Smooth muscle cell (in vitro differentiated cells): ENCODE results near the gene GALNT15. TPM values are rescaled to one million over a fixed set of nuclear protein-coding genes. Genes with fewer than 3 reads are reported as not detected.

Source experiments
- DNase-seq: peaks from one replicate; lab custom pipeline; 2025; ENCODE audit not compliant: unreplicated experiment; lab: John Stamatoyannopoulos, UW
- H2AFZ ChIP-seq: fragments of 200-600 bp; sonication (generic); 2 replicates; pipeline ENCODE4 v1.6.0; 2016; ENCODE audit warnings: antibody characterized with exemption, low read depth, mild to moderate bottlenecking
- H3F3A ChIP-seq: fragments of 200-600 bp; sonication (generic); 2 replicates; pipeline ENCODE4 v1.6.0; 2017; ENCODE audit warnings: antibody characterized with exemption, low read depth
- H3K27ac ChIP-seq: fragments of 200-600 bp; sonication (generic); 2 replicates; pipeline ENCODE4 v1.5.1; 2016; ENCODE audit warnings: low read depth, mild to moderate bottlenecking
- H3K27me3 ChIP-seq: fragments of 200-600 bp; sonication (generic); 2 replicates; pipeline ENCODE4 v1.6.1; 2016; ENCODE audit warnings: low read depth, mild to moderate bottlenecking
- H3K36me3 ChIP-seq: fragments of 200-600 bp; sonication (generic); 2 replicates; pipeline ENCODE4 v1.5.1; 2016; ENCODE audit warnings: low read depth
- H3K4me1 ChIP-seq: fragments of 200-600 bp; sonication (generic); 2 replicates; pipeline ENCODE4 v1.5.1; 2016; ENCODE audit warnings: low read depth
- H3K4me2 ChIP-seq: fragments of 200-600 bp; sonication (generic); 2 replicates; pipeline ENCODE4 v1.6.0; 2016; ENCODE audit warnings: mild to moderate bottlenecking
- H3K4me3 ChIP-seq: fragments of 200-600 bp; sonication (generic); 2 replicates; pipeline ENCODE4 v1.5.1; 2016; ENCODE audit warnings: mild to moderate bottlenecking
- H3K79me2 ChIP-seq: fragments of 200-600 bp; sonication (generic); 2 replicates; pipeline ENCODE4 v1.6.0; 2016; ENCODE audit warnings: low read depth, mild to moderate bottlenecking
- H3K9ac ChIP-seq: fragments of 200-600 bp; sonication (generic); 2 replicates; pipeline ENCODE4 v1.6.0; 2016; ENCODE audit warnings: low read depth
- H3K9me3 ChIP-seq: fragments of 200-600 bp; sonication (generic); replicated peaks from 2 replicates; pipeline ENCODE4 v1.5.1; 2016; ENCODE audit warnings: low read depth
- H4K20me1 ChIP-seq: fragments of 200-600 bp; sonication (generic); 2 replicates; pipeline ENCODE4 v1.6.0; 2016; ENCODE audit warnings: low read depth
- CTCF ChIP-seq: fragments of 200-600 bp; sonication (generic); IDR thresholded peaks from 2 replicates; pipeline ENCODE4 v1.5.1; 2017; ENCODE audit warnings: borderline replicate concordance, mild to moderate bottlenecking, antibody characterized with exemption; ENCODE audit not compliant: insufficient read depth, poor library complexity, severe bottlenecking
- WGBS: methylation state at CpG from one replicate; pipeline ENCODE4 v1.1.7; 2016; ENCODE audit warnings: low lambda C conversion rate; 5-methylcytosine and 5-hydroxymethylcytosine counted together
- polyA plus RNA-seq: library from polyadenylated mRNA; unstranded; fragments of >200 nt; fragmentation: Nextera tagmentation; extraction: Ambion mirVana; gene quantifications from 2 replicates; pipeline ENCODE4 v1.2.1, GENCODE V29; 2016
- total RNA-seq: library from RNA; depleted of rRNA; stranded (reverse); fragments of >200 nt; gene quantifications from 2 replicates; pipeline ENCODE4 v1.2.3, GENCODE V29; 2014

Gene GALNT15
- total and polyA plus RNA-seq, 2 experiments from 2014 or later: 0.45 to 1.3 TPM

GRCh38 chr3:16186086-16186485, 11.6 kb downstream of the GALNT15 start:
- H2AFZ ChIP-seq: no peak overlapping the region
- WGBS: 63% methylated on average over 1 of the region's 1 CpG
- no peak for TF ChIP-seq CTCF

GRCh38 chr3:16186565-16186964, 12.1 kb downstream of the GALNT15 start:
- no peaks in the 10 kb centered on the region for H3K4me1 ChIP-seq
- H3K27ac ChIP-seq: no peak overlapping the region
- no peaks in the 10 kb centered on the region for H3K79me2 ChIP-seq
- H3K9ac ChIP-seq: no peak overlapping the region
- no peak for DNase-seq
- H2AFZ ChIP-seq: no peak overlapping the region
- H3F3A ChIP-seq: no peaks in the 10 kb centered on the region
- TF ChIP-seq CTCF: no peak
- H3K36me3 ChIP-seq: no peaks in the 10 kb centered on the region
- H3K4me2 ChIP-seq: no peak overlapping the region
- H3K4me3 ChIP-seq: no peak overlapping the region
- no peaks in the 10 kb centered on the region for H3K27me3 ChIP-seq
- H4K20me1 ChIP-seq: no peaks in the 10 kb centered on the region
- WGBS: 88% methylated on average over 3 of the region's 3 CpGs
- no peaks in the 10 kb centered on the region for H3K9me3 ChIP-seq

More at GRCh38 chr3:16186086-16186485, 11.6 kb downstream of the GALNT15 start:
- no peaks in the 10 kb centered on the region for H3K36me3 ChIP-seq
- no peak for DNase-seq
- H3K4me1 ChIP-seq: no peaks in the 10 kb centered on the region
- no peaks in the 10 kb centered on the region for H3K79me2 ChIP-seq
- no peaks in the 10 kb centered on the region for H3K9me3 ChIP-seq
- no peaks in the 10 kb centered on the region for H3F3A ChIP-seq
- no peak overlapping the region for H3K27ac ChIP-seq
- H3K4me3 ChIP-seq: no peak overlapping the region
- H3K9ac ChIP-seq: no peak overlapping the region
- H3K4me2 ChIP-seq: no peak overlapping the region
- H4K20me1 ChIP-seq: no peaks in the 10 kb centered on the region
- H3K27me3 ChIP-seq: no peaks in the 10 kb centered on the region

GRCh38 chr3:16187213-16187790, 12.8 kb downstream of the GALNT15 start:
- Histone ChIP-seq H3K4me3 (no peak overlapping the region), H3K27me3 (no peaks in the 10 kb centered on the region), H3F3A (no peaks in the 10 kb centered on the region), H3K9me3 (no peaks in the 10 kb centered on the region), H4K20me1 (no peaks in the 10 kb centered on the region), H3K4me1 (no peaks in the 10 kb centered on the region), H3K36me3 (no peaks in the 10 kb centered on the region), H3K79me2 (no peaks in the 10 kb centered on the region), H3K4me2 (no peak overlapping the region), H2AFZ (no peak overlapping the region), H3K27ac (no peak overlapping the region), H3K9ac (no peak overlapping the region)
- TF ChIP-seq CTCF: no peak
- DNase-seq: no peak
- 84% methylated on average over 5 of the region's 5 CpGs for WGBS

- Histone ChIP-seq H2AFZ (no peak overlapping the region), H3K9ac (no peak overlapping the region), H3K4me2 (no peak overlapping the region), H3K4me1 (no peaks in the 10 kb centered on the region), H3F3A (no peaks in the 10 kb centered on the region), H3K79me2 (no peaks in the 10 kb centered on the region), H3K27me3 (no peaks in the 10 kb centered on the region), H3K36me3 (no peaks in the 10 kb centered on the region), H4K20me1 (no peaks in the 10 kb centered on the region), H3K9me3 (no peaks in the 10 kb centered on the region), H3K4me3 (no peak overlapping the region), H3K27ac (no peak overlapping the region)
- 89% methylated on average over 6 of the region's 6 CpGs for WGBS
- no peak for DNase-seq
- no peak for TF ChIP-seq CTCF
These were observed 13.6 kb downstream of the GALNT15 start for GRCh38 chr3:16188071-16188470.
